Mesendoderm (in vitro differentiated cells): Measurements from ENCODE around the gene ZBTB2.
"Not testable (repeated sequence)": the region's sequence is repeated elsewhere in the genome, so short reads cannot be mapped to it uniquely, and the experiment has no call there.

Source experiments
- DNase-seq: peaks from one replicate; pipeline ENCODE4 v3.0.0; 2013
- H2AK5ac ChIP-seq: 2 replicates; pipeline ENCODE4 v1.6.1; 2013; ENCODE audit warnings: low read length, inconsistent platforms
- H2BK120ac ChIP-seq: 2 replicates; pipeline ENCODE4 v1.6.1; 2013; ENCODE audit warnings: low read depth, mild to moderate bottlenecking, low read length, moderate library complexity, mixed read lengths
- H2BK15ac ChIP-seq: replicated peaks from 2 replicates; pipeline ENCODE4 v1.6.1; 2013; ENCODE audit warnings: low read depth, mild to moderate bottlenecking, moderate library complexity
- H2BK5ac ChIP-seq: 2 replicates; pipeline ENCODE4 v1.6.1; 2013; ENCODE audit warnings: low read length, inconsistent platforms
- H3K18ac ChIP-seq: 2 replicates; pipeline ENCODE4 v1.6.1; 2013; ENCODE audit warnings: mild to moderate bottlenecking, low read length, mixed read lengths
- H3K23ac ChIP-seq: one replicate; pipeline ENCODE4 v1.6.1; 2013; ENCODE audit warnings: low read length
- H3K27ac ChIP-seq: 2 replicates; pipeline ENCODE4 v1.5.1; 2013; ENCODE audit warnings: low read depth, mild to moderate bottlenecking, inconsistent platforms, low read length, moderate library complexity
- H3K27me3 ChIP-seq: 2 replicates; pipeline ENCODE4 v1.6.1; 2013; ENCODE audit warnings: low read length, control low read depth, mild to moderate bottlenecking, inconsistent platforms; ENCODE audit not compliant: insufficient read depth, poor library complexity
- H3K36me3 ChIP-seq: 2 replicates; pipeline ENCODE4 v1.6.1; 2013; ENCODE audit warnings: low read length, inconsistent platforms; ENCODE audit not compliant: control insufficient read depth, insufficient read depth
- H3K4ac ChIP-seq: one replicate; pipeline ENCODE4 v1.6.1; 2013; ENCODE audit warnings: low read depth, mild to moderate bottlenecking, low read length, moderate library complexity
- H3K4me1 ChIP-seq: 2 replicates; pipeline ENCODE4 v1.6.1; 2013; ENCODE audit warnings: low read depth, low read length, inconsistent platforms; ENCODE audit not compliant: control insufficient read depth
- H3K4me2 ChIP-seq: 2 replicates; pipeline ENCODE4 v1.6.1; 2013; ENCODE audit warnings: low read length
- H3K4me3 ChIP-seq: 2 replicates; pipeline ENCODE4 v1.5.1; 2013; ENCODE audit warnings: mild to moderate bottlenecking, low read length
- H3K56ac ChIP-seq: one replicate; pipeline ENCODE4 v1.6.1; 2013; ENCODE audit warnings: low read length
- H3K79me1 ChIP-seq: 2 replicates; pipeline ENCODE4 v1.6.1; 2013; ENCODE audit warnings: low read length, inconsistent platforms
- H3K79me2 ChIP-seq: 2 replicates; pipeline ENCODE4 v1.6.1; 2013; ENCODE audit warnings: mild to moderate bottlenecking, low read length; ENCODE audit not compliant: control insufficient read depth, insufficient read depth
- H3K9ac ChIP-seq: 2 replicates; pipeline ENCODE4 v1.6.1; 2013; ENCODE audit warnings: low read length, inconsistent platforms
- H4K5ac ChIP-seq: one replicate; pipeline ENCODE4 v1.6.1; 2013; ENCODE audit warnings: low read length
- H4K8ac ChIP-seq: one replicate; pipeline ENCODE4 v1.6.1; 2013; ENCODE audit warnings: low read depth, mild to moderate bottlenecking, control low read depth, low read length, moderate library complexity
- WGBS: extraction: QIAGEN DNeasy Blood & Tissue Kit; methylation state at CpG from one replicate; pipeline ENCODE4 v1.1.7; 2013; ENCODE audit warnings: low lambda C conversion rate, missing lambda C conversion rate; ENCODE audit not compliant: insufficient coverage; ENCODE audit errors: extremely low coverage; 5-methylcytosine and 5-hydroxymethylcytosine counted together

The ZBTB2 gene

DNA sequence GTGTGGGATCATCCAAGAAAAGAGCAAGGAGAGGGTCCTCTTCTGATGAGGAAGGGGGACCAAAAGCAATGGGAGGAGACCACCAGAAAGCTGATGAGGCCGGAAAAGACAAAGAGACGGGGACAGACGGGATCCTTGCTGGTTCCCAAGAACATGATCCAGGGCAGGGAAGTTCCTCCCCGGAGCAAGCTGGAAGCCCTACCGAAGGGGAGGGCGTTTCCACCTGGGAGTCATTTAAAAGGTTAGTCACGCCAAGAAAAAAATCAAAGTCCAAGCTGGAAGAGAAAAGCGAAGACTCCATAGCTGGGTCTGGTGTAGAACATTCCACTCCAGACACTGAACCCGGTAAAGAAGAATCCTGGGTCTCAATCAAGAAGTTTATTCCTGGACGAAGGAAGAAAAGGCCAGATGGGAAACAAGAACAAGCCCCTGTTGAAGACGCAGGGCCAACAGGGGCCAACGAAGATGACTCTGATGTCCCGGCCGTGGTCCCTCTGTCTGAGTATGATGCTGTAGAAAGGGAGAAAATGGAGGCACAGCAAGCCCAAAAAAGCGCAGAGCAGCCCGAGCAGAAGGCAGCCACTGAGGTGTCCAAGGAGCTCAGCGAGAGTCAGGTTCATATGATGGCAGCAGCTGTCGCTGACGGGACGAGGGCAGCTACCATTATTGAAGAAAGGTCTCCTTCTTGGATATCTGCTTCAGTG is 40.8 kb downstream of the ZBTB2 start:
- no peak overlapping the region for H3K4me2 ChIP-seq
- H3K56ac ChIP-seq, result no peak overlapping the region
- H2BK5ac ChIP-seq, result no peak overlapping the region
- no peaks in the 10 kb centered on the region for H3K27me3 ChIP-seq
- H3K79me1 ChIP-seq, result peaks cover 3% of the 10 kb centered on the region
- H4K8ac ChIP-seq, result no peak overlapping the region
- H3K79me2 ChIP-seq, result peaks cover 3% of the 10 kb centered on the region
- H2AK5ac ChIP-seq, result no peak overlapping the region
- H3K18ac ChIP-seq, result no peak overlapping the region
- H3K23ac ChIP-seq, result no peak overlapping the region
- H3K4me3 ChIP-seq, result no peak overlapping the region
- no peak overlapping the region for H3K9ac ChIP-seq
- H3K36me3 ChIP-seq, result no peaks in the 10 kb centered on the region
- H2BK15ac ChIP-seq, result no peak overlapping the region
- no peak overlapping the region for H3K27ac ChIP-seq
- H3K4me1 ChIP-seq, result no peaks in the 10 kb centered on the region
- no peak overlapping the region for H2BK120ac ChIP-seq
- no peak for DNase-seq
- no peak overlapping the region for H4K5ac ChIP-seq
- WGBS, result no CpG with 5 or more reads among the region's 20 CpGs
- H3K4ac ChIP-seq, result no peak overlapping the region

DNA sequence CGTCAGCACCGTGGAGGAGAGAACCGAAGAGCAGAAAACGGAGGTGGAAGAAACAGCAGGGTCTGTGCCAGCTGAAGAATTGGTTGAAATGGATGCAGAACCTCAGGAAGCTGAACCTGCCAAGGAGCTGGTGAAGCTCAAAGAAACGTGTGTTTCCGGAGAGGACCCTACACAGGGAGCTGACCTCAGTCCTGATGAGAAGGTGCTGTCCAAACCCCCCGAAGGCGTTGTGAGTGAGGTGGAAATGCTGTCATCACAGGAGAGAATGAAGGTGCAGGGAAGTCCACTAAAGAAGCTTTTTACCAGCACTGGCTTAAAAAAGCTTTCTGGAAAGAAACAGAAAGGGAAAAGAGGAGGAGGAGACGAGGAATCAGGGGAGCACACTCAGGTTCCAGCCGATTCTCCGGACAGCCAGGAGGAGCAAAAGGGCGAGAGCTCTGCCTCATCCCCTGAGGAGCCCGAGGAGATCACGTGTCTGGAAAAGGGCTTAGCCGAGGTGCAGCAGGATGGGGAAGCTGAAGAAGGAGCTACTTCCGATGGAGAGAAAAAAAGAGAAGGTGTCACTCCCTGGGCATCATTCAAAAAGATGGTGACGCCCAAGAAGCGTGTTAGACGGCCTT is 41.6 kb downstream of the ZBTB2 start:
- H3K4me3 ChIP-seq, result no peak overlapping the region
- no peak overlapping the region for H2BK5ac ChIP-seq
- H3K27me3 ChIP-seq, result no peaks in the 10 kb centered on the region
- H3K4me1 ChIP-seq, result no peaks in the 10 kb centered on the region
- no peak overlapping the region for H3K23ac ChIP-seq
- no peak overlapping the region for H3K18ac ChIP-seq
- peaks cover 3% of the 10 kb centered on the region for H3K79me1 ChIP-seq
- no peak overlapping the region for H3K4ac ChIP-seq
- no peak overlapping the region for H3K4me2 ChIP-seq
- H4K5ac ChIP-seq, result no peak overlapping the region
- no peak overlapping the region for H4K8ac ChIP-seq
- no peak overlapping the region for H2AK5ac ChIP-seq
- H3K79me2 ChIP-seq, result peaks cover 3% of the 10 kb centered on the region
- H3K9ac ChIP-seq, result no peak overlapping the region
- no peak overlapping the region for H3K56ac ChIP-seq
- H2BK120ac ChIP-seq, result no peak overlapping the region
- H3K36me3 ChIP-seq, result no peaks in the 10 kb centered on the region
- H2BK15ac ChIP-seq, result no peak overlapping the region
- H3K27ac ChIP-seq, result no peak overlapping the region
- WGBS, result no CpG with 5 or more reads among the region's 19 CpGs
- DNase-seq, result no peak

- not testable (repeated sequence) for H3K23ac ChIP-seq, H2BK15ac ChIP-seq, H3K4me2 ChIP-seq, H3K4me3 ChIP-seq, DNase-seq, H3K4me1 ChIP-seq, H2BK120ac ChIP-seq, H2BK5ac ChIP-seq, H3K36me3 ChIP-seq, H4K8ac ChIP-seq, H3K9ac ChIP-seq, H3K56ac ChIP-seq, H3K79me2 ChIP-seq, H3K18ac ChIP-seq, H3K4ac ChIP-seq, H3K27ac ChIP-seq, H4K5ac ChIP-seq, H2AK5ac ChIP-seq, H3K79me1 ChIP-seq, H3K27me3 ChIP-seq
- WGBS, result no CpG with 5 or more reads among the region's 10 CpGs
These were observed 48.6 kb downstream of the ZBTB2 start for GRCh38 chr6:151342750-151343149.

- no peak for DNase-seq
These were observed 49.7 kb downstream of the ZBTB2 start for GRCh38 chr6:151341476-151342195.

DNA sequence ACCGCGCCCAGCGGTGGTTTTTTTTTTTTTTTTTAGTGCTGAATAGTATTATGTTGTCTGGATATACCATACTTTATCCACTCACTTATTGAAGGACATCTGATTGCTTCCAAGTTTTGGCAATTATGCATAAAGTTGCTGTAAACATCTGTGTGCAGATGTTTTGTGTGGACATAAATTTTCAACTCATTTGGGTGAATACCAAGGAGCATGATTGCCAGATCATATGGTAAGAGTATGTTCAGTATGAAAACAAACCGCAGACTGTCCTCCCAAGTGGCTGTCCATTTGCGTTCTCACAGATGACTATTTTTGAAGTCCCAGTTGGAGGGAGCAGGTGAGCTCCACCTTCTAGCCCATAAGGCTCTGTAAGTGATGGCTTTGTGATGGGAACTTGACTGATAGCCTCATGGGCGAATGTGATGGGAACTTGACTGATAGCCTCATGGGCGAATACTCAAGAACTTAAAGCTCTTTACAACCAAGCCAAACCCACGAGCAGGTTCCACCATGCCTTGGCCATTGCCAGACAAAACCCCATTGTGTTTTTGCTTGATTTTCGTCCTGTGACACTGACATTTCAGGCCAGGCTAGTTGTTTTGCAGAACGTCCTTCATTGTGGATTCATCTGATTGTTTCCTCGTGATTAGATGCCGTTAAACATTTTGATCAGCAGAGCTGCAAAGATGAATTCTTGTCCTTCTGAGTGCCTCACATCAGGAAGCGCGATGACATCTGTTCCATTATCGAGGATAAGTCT is 51.0 kb downstream of the ZBTB2 start:
- no peak overlapping the region for H3K9ac ChIP-seq
- no peak overlapping the region for H4K8ac ChIP-seq
- H2AK5ac ChIP-seq, result no peak overlapping the region
- H4K5ac ChIP-seq, result no peak overlapping the region
- H3K18ac ChIP-seq, result no peak overlapping the region
- no peak overlapping the region for H2BK5ac ChIP-seq
- no peaks in the 10 kb centered on the region for H3K79me2 ChIP-seq
- H3K36me3 ChIP-seq, result no peaks in the 10 kb centered on the region
- WGBS, result no CpG with 5 or more reads among the region's 15 CpGs
- no peak overlapping the region for H3K23ac ChIP-seq
- H3K56ac ChIP-seq, result no peak overlapping the region
- peaks cover 5% of the 10 kb centered on the region for H3K79me1 ChIP-seq
- DNase-seq, result no peak
- no peak overlapping the region for H3K4me3 ChIP-seq
- H3K27ac ChIP-seq, result no peak overlapping the region
- H3K4me2 ChIP-seq, result no peak overlapping the region
- H3K4ac ChIP-seq, result no peak overlapping the region
- no peaks in the 10 kb centered on the region for H3K4me1 ChIP-seq
- H2BK15ac ChIP-seq, result no peak overlapping the region
- H3K27me3 ChIP-seq, result no peaks in the 10 kb centered on the region
- no peak overlapping the region for H2BK120ac ChIP-seq

More at GRCh38 chr6:151341476-151342195, 49.7 kb downstream of the ZBTB2 start:
- Histone ChIP-seq H3K4me3 (no peak overlapping the region), H3K4me1 (no peaks in the 10 kb centered on the region), H3K79me1 (peaks cover 6% of the 10 kb centered on the region), H3K9ac (no peak overlapping the region), H4K8ac (no peak overlapping the region), H3K18ac (no peak overlapping the region), H4K5ac (no peak overlapping the region), H3K4me2 (no peak overlapping the region), H3K27me3 (no peaks in the 10 kb centered on the region), H3K4ac (no peak overlapping the region), H2BK5ac (no peak overlapping the region), H3K36me3 (no peaks in the 10 kb centered on the region), H2AK5ac (no peak overlapping the region), H3K27ac (no peak overlapping the region), H3K56ac (no peak overlapping the region), H2BK15ac (no peak overlapping the region), H3K23ac (no peak overlapping the region), H3K79me2 (peaks cover 3% of the 10 kb centered on the region), H2BK120ac (no peak overlapping the region)
- WGBS, result no CpG with 5 or more reads among the region's 52 CpGs
